HCT116 (cell line): ENCODE data around the gene MKRN1. TPM values are rescaled to one million over a fixed set of nuclear protein-coding genes. Genes with fewer than 3 reads are reported as not detected.

Source experiments
- ATAC-seq: fragments of 200-7000 bp; cut with Tn5 transposase; 2 replicates; pipeline ENCODE4 v1.9.1; 2020; ENCODE audit warnings: mild to moderate bottlenecking, moderate library complexity
- BruUV-seq: library from RNA; stranded (reverse); fragments of 400-500 nt; replicated peaks from 2 replicates; lab custom pipeline; 2021; lab: Mats Ljungman, UMichigan
- CTCF ChIA-PET: fragments of 300-600 bp; sonication (Branson Sonifier 250); formaldehyde crosslinking; loops from one replicate; lab custom pipeline; 2021; ENCODE audit warnings: antibody characterized with exemption; lab: Charles Lee
- POLR2A ChIA-PET: fragments of 300-600, 350-600 bp; sonication (Branson Sonifier 250); formaldehyde crosslinking; loops from one replicate; lab custom pipeline; 2021; ENCODE audit warnings: antibody characterized with exemption; lab: Charles Lee
- RAD21 ChIA-PET, 2 experiments: fragments of 300-600 bp; sonication (Branson Sonifier 250); formaldehyde crosslinking; loops; one replicate each; lab custom pipeline; 2023; ENCODE audit warnings: low total read pairs in 2 of 2; ENCODE audit not compliant: uncharacterized antibody in 2 of 2, unreplicated experiment in 2 of 2, low non-redundant PET in 1 of 2; lab: Charles Lee
- DNase-seq: peaks from one replicate; pipeline ENCODE4 v3.0.0-alpha.2; 2010; ENCODE audit warnings: low read depth, low spot score
- H2AFZ ChIP-seq: fragments of 200-600 bp; shearing (Covaris generic), sonication (generic); 2 replicates; pipeline ENCODE4 v1.6.1; 2017; ENCODE audit warnings: low read depth, mixed run types, mixed read lengths, antibody characterized with exemption, low read length; ENCODE audit not compliant: poor library complexity, severe bottlenecking
- H3K27ac ChIP-seq: 2 replicates; pipeline ENCODE4 v1.5.1; 2012; ENCODE audit warnings: low read depth, low read length
- H3K27me3 ChIP-seq: fragments of 200-600 bp; sonication (generic); 2 replicates; pipeline ENCODE4 v1.6.1; 2016; ENCODE audit warnings: mixed run types, low read length, mixed read lengths; ENCODE audit not compliant: insufficient read depth
- H3K36me3 ChIP-seq, 2 experiments: fragments of 200-500 bp in 1 of 2; fragments of 200-600 bp in 1 of 2; sonication (Bioruptor generic) in 1 of 2; sonication (generic) in 1 of 2; 2 replicates each; pipeline versions ENCODE4 v1.5.1 to v1.6.1; 2014 to 2016; ENCODE audit warnings: low read length in 2 of 2, inconsistent platforms in 1 of 2, mixed read lengths in 1 of 2, mixed run types in 1 of 2; ENCODE audit not compliant: insufficient read depth in 2 of 2, control insufficient read depth in 1 of 2
- H3K4me1 ChIP-seq, 2 experiments: fragments of 200-600 bp in 1 of 2; sonication (generic) in 1 of 2; 2 replicates each; pipeline versions ENCODE4 v1.5.1 to v1.6.1; 2012 to 2017; ENCODE audit warnings: low read length in 2 of 2, inconsistent platforms in 1 of 2, mild to moderate bottlenecking in 1 of 2, mixed read lengths in 1 of 2, mixed run types in 1 of 2, moderate library complexity in 1 of 2; ENCODE audit not compliant: insufficient read depth in 2 of 2, control insufficient read depth in 1 of 2
- H3K4me2 ChIP-seq: fragments of 200-600 bp; sonication (generic); 2 replicates; pipeline ENCODE4 v1.6.1; 2017; ENCODE audit warnings: mixed run types, low read length, mixed read lengths
- H3K4me3 ChIP-seq, 2 experiments: fragments of 200-600 bp in 1 of 2; sonication (generic) in 1 of 2; replicated peaks in 1 of 2; 2 replicates each; pipeline ENCODE4 v1.5.1; 2011 to 2016; ENCODE audit warnings: low read length in 2 of 2, control low read depth in 1 of 2, low read depth in 1 of 2, mild to moderate bottlenecking in 1 of 2, mixed read lengths in 1 of 2, mixed run types in 1 of 2
- H3K79me2 ChIP-seq: fragments of 200-600 bp; sonication (generic); 2 replicates; pipeline ENCODE4 v1.6.1; 2017; ENCODE audit warnings: mild to moderate bottlenecking, mixed run types, low read length, moderate library complexity, mixed read lengths; ENCODE audit not compliant: insufficient read depth
- H3K9ac ChIP-seq: fragments of 200-600 bp; sonication (generic); 2 replicates; pipeline ENCODE4 v1.6.1; 2016; ENCODE audit warnings: low read length, mixed read lengths
- H3K9me2 ChIP-seq: fragments of 200-600 bp; sonication (generic), shearing (Covaris generic); 2 replicates; pipeline ENCODE4 v1.6.1; 2017; ENCODE audit warnings: mixed run types, mild to moderate bottlenecking, moderate library complexity; ENCODE audit not compliant: insufficient read depth
- H3K9me3 ChIP-seq, 2 experiments: fragments of 200-500 bp in 1 of 2; fragments of 200-600 bp in 1 of 2; sonication (Bioruptor generic) in 1 of 2; sonication (generic) in 1 of 2; 2 replicates each; pipeline ENCODE4 v1.6.1; 2014 to 2017; ENCODE audit warnings: low read length in 2 of 2, mixed read lengths in 2 of 2, inconsistent platforms in 1 of 2, low read depth in 1 of 2, mild to moderate bottlenecking in 1 of 2, mixed run types in 1 of 2, moderate library complexity in 1 of 2; ENCODE audit not compliant: control insufficient read depth in 1 of 2, insufficient read depth in 1 of 2
- H4K20me1 ChIP-seq: fragments of 200-600 bp; sonication (generic), shearing (Covaris generic); 2 replicates; pipeline ENCODE4 v1.6.1; 2017; ENCODE audit warnings: mixed run types, mild to moderate bottlenecking, moderate library complexity; ENCODE audit not compliant: insufficient read depth
- CTCF ChIP-seq, 3 experiments: fragments of 200-600 bp in 1 of 3; sonication (generic) in 1 of 3; IDR thresholded peaks in 2 of 3; conservative IDR thresholded peaks in 1 of 3; 2 replicates each; pipeline ENCODE4 v1.5.1; 2012 to 2017; ENCODE audit warnings: low read depth in 2 of 3, low read length in 2 of 3, antibody characterized with exemption in 1 of 3, borderline replicate concordance in 1 of 3, control low read depth in 1 of 3, mild to moderate bottlenecking in 1 of 3, mixed read lengths in 1 of 3, mixed run types in 1 of 3, moderate library complexity in 1 of 3; ENCODE audit not compliant: insufficient read depth in 1 of 3
- EGR1 ChIP-seq: IDR thresholded peaks from 2 replicates; pipeline ENCODE4 v1.6.1; 2012; ENCODE audit warnings: low read depth
- EZH2phosphoT487 ChIP-seq: fragments of 200-600 bp; IDR thresholded peaks from 2 replicates; pipeline ENCODE4 v1.6.1; 2018; ENCODE audit warnings: antibody characterized with exemption, borderline replicate concordance
- POLR2AphosphoS5 ChIP-seq: IDR thresholded peaks from 2 replicates; pipeline ENCODE4 v1.6.1; 2011; ENCODE audit warnings: mild to moderate bottlenecking, low read depth, low read length, moderate library complexity
- SIN3A ChIP-seq: IDR thresholded peaks from 2 replicates; pipeline ENCODE4 v1.6.1; 2012; ENCODE audit warnings: low read depth
- SP1 ChIP-seq: IDR thresholded peaks from 2 replicates; pipeline ENCODE4 v1.6.1; 2012; ENCODE audit warnings: low read depth
- TCF7L2 ChIP-seq: IDR thresholded peaks from 2 replicates; pipeline ENCODE4 v1.7.0; 2011; ENCODE audit warnings: borderline replicate concordance, inconsistent platforms; ENCODE audit not compliant: insufficient read depth, insufficient read length; ENCODE audit errors: extremely low read depth
- ZFX ChIP-seq: fragments of 450-650 bp; IDR thresholded peaks from 2 replicates; pipeline ENCODE4 v1.6.1; 2017
- ZNF274 ChIP-seq: fragments of 200-500 bp; sonication (Bioruptor generic); IDR thresholded peaks from 2 replicates; pipeline ENCODE4 v1.6.1; 2014; ENCODE audit warnings: mild to moderate bottlenecking, low read depth, low read length, inconsistent platforms
- intact Hi-C: fragments of 100-400 bp; cut with micrococcal nuclease; formaldehyde crosslinking; loops from 2 replicates; pipeline ENCODE4 v1.10.0; 2022
- total RNA-seq: library from RNA; stranded (reverse); gene quantifications from one replicate; pipeline ENCODE4 v1.2.1, GENCODE V29; 2021; ENCODE audit not compliant: unreplicated experiment
- TF ChIP-seq, protein P1 (sequence below): IDR thresholded peaks from 2 replicates; pipeline ENCODE4 v1.6.1; 2012
- TF ChIP-seq, protein P2 (sequence below): IDR thresholded peaks from 2 replicates; pipeline ENCODE4 v1.6.1; 2011; ENCODE audit warnings: mild to moderate bottlenecking, low read length, moderate library complexity; ENCODE audit not compliant: insufficient replicate concordance; ENCODE audit errors: extremely low read depth

The MKRN1 gene
- total RNA-seq, 1 experiment from 2014 or later: 95.0 TPM

GRCh38 chr7:140512317-140513000, 33.2 kb upstream of the MKRN1 start:
- ChIA-PET RAD21 (interaction anchor here in 1 of 2 experiments (1.2 kb wide), 1 partner anchor 141 kb away, joined by 4 read pairs; no protein-coding TSS in a partner anchor), POLR2A (no interaction called here), CTCF (interaction anchor here (0.7 to 1.2 kb wide), 4 partner anchors 34 to 141 kb away, joined by 3 to 4 read pairs (median 3); no protein-coding TSS in a partner anchor)
- no peaks in the 10 kb centered on the region for H3K27me3 ChIP-seq
- intact Hi-C loops: loop anchor here (10.0 kb wide), 1 partner anchor 712 kb away; no protein-coding TSS in a partner anchor
- ATAC-seq: peak; percentile 75
- H3K79me2 ChIP-seq: no peaks in the 10 kb centered on the region
- H3K4me3 ChIP-seq: no peak overlapping the region
- BruUV-seq: no TSS peak
- H3K36me3 ChIP-seq: no peaks in the 10 kb centered on the region
- no peaks in the 10 kb centered on the region for H4K20me1 ChIP-seq
- no peak for TF ChIP-seq EGR1
- TF ChIP-seq ZFX: no peak
- no peak for TF ChIP-seq ZNF274
- TF ChIP-seq CTCF (IDR thresholded peaks at IDR 0.05 in 2 of 3, conservative IDR thresholded peaks at IDR 0.05 in 1 of 3; ENCODE audit: borderline replicate concordance in 1 of 3, insufficient read depth in 1 of 3, low read depth in 2 of 3, low read length in 2 of 3): no peak
- peak; percentile 27 for DNase-seq
- H3K27ac ChIP-seq: peak overlapping the region; percentile 31
- H3K4me1 ChIP-seq: peaks cover 10% of the 10 kb centered on the region in 2 experiments
- no peak overlapping the region for H3K9ac ChIP-seq
- no peaks in the 10 kb centered on the region for H3K9me2 ChIP-seq
- peak overlapping the region; percentile 93 for H2AFZ ChIP-seq
- H3K9me3 ChIP-seq: no peaks in the 10 kb centered on the region
- peak overlapping the region; percentile 60 for H3K4me2 ChIP-seq

- no peak overlapping the region for H3K4me2 ChIP-seq
- no peak overlapping the region for H2AFZ ChIP-seq
- H3K79me2 ChIP-seq: no peaks in the 10 kb centered on the region
- H3K27ac ChIP-seq: no peak overlapping the region
- no peaks in the 10 kb centered on the region for H3K9me2 ChIP-seq
- H3K27me3 ChIP-seq: no peaks in the 10 kb centered on the region
- CTCF ChIA-PET: no interaction called here
- no peaks in the 10 kb centered on the region for H3K9me3 ChIP-seq
- POLR2A ChIA-PET: no interaction called here
- no peaks in the 10 kb centered on the region for H4K20me1 ChIP-seq
- H3K4me3 ChIP-seq: no peak overlapping the region
- H3K4me1 ChIP-seq: peaks cover 21 to 23% of the 10 kb centered on the region in 2 experiments
- no TSS peak for BruUV-seq
- RAD21 ChIA-PET: no interaction called here
- intact Hi-C loops: loop anchor here (10.0 kb wide), 1 partner anchor 715 kb away; no protein-coding TSS in a partner anchor
- no peak overlapping the region for H3K9ac ChIP-seq
- no peaks in the 10 kb centered on the region for H3K36me3 ChIP-seq
- DNase-seq (no peak), ATAC-seq (no peak)
- TF ChIP-seq POLR2AphosphoS5 (no peak), TCF7L2 (no peak), EZH2phosphoT487 (no peak), SIN3A (no peak), SP1 (no peak), CTCF (IDR thresholded peaks at IDR 0.05 in 2 of 3, conservative IDR thresholded peaks at IDR 0.05 in 1 of 3; ENCODE audit: borderline replicate concordance in 1 of 3, insufficient read depth in 1 of 3, low read depth in 2 of 3, low read length in 2 of 3) (no peak)
- TF ChIP-seq, protein P1, sequence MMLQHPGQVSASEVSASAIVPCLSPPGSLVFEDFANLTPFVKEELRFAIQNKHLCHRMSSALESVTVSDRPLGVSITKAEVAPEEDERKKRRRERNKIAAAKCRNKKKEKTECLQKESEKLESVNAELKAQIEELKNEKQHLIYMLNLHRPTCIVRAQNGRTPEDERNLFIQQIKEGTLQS: no peak
- TF ChIP-seq, protein P2, sequence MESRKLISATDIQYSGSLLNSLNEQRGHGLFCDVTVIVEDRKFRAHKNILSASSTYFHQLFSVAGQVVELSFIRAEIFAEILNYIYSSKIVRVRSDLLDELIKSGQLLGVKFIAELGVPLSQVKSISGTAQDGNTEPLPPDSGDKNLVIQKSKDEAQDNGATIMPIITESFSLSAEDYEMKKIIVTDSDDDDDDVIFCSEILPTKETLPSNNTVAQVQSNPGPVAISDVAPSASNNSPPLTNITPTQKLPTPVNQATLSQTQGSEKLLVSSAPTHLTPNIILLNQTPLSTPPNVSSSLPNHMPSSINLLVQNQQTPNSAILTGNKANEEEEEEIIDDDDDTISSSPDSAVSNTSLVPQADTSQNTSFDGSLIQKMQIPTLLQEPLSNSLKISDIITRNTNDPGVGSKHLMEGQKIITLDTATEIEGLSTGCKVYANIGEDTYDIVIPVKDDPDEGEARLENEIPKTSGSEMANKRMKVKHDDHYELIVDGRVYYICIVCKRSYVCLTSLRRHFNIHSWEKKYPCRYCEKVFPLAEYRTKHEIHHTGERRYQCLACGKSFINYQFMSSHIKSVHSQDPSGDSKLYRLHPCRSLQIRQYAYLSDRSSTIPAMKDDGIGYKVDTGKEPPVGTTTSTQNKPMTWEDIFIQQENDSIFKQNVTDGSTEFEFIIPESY: no peak
These were observed 30.5 kb upstream of the MKRN1 start for GRCh38 chr7:140509789-140510188.
